Umbilical cord (tissue), 2 donors: ENCODE results near the gene C9orf50. TPM values are rescaled to one million over a fixed set of nuclear protein-coding genes. Genes with fewer than 3 reads are reported as not detected.
"Not testable (repeated sequence)": the region's sequence is repeated elsewhere in the genome, so short reads cannot be mapped to it uniquely, and the experiment has no call there.

Experiments used
- DNase-seq: peaks from one replicate; pipeline ENCODE4 v3.0.0-alpha.2; 2015; ENCODE audit warnings: low spot score
- total RNA-seq: library from RNA; depleted of rRNA; stranded (reverse); fragments of >200 nt; gene quantifications from one replicate; pipeline ENCODE4 v1.2.3, GENCODE V29; 2014; ENCODE audit warnings: low replicate concordance; ENCODE audit not compliant: insufficient read depth

C9orf50 gene
- total RNA-seq, 1 donor from 2014 or later = 1.2 TPM

GRCh38 chr9:129610473-129611306 is 10.2 kb downstream of the C9orf50 start:
- DNase-seq = peak; percentile 79

DNA sequence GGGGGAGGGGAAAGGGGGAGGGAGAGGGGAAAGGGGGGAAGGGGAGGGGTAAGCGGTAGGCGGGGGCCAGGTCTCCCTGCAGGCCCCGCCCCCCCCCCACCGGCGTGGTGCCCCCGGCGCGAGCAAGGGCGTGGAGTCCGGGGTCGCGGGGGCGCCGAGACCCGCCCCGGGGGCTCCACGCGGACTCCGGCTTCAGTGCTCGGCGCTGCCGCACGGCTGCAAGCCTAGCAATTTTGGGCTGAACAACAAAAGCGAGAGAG is 10.8 kb downstream of the C9orf50 start:
- no peak for DNase-seq

GRCh38 chr9:129609486-129610212 is 11.3 kb downstream of the C9orf50 start:
- DNase-seq = peak; percentile 64

DNA sequence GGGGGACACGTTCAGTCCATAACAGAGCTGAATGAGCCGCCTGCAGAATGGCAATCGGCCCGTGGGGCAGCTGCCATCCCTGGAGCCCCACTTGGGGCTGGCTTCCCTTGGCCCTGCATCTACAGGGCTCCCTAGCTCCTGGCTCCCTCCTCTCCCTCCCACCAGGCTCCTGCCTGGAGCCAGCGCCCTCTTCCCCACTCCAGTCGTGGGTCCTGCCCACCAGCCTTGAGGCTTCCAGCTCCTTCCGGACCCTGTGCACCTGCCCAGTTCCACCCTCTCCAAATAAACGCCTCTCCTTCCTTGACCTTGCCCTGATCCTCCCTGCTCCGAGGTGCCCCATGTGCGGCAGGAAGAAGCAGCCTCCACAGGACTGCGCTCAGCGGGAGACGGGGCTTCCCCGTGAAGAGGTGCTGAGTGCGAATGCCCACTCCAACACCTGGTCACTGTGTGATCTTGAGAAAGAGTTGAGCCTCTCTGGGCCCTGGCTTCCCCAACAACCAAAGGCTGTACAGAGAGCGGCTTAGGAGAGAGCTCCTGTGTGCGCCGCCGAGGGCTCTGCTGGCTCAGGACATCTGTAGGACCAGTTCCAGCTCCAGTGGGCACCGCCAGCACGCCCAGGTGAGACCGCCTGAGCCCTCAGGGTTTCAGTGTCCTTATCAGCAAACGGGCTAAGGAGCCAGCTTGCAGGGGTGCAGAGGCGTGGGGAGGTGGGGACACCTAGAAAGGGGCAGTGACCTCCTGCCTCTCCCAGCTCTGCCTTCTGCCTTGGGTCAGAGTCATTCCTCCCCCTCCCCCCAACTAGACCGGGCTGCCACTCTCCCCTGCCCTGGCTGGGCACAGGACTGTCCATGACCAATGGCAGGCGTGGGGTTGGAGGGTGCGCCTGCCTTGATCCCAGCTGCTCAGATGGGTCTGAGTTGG is 12.1 kb downstream of the C9orf50 start:
- DNase-seq = no peak

DNA sequence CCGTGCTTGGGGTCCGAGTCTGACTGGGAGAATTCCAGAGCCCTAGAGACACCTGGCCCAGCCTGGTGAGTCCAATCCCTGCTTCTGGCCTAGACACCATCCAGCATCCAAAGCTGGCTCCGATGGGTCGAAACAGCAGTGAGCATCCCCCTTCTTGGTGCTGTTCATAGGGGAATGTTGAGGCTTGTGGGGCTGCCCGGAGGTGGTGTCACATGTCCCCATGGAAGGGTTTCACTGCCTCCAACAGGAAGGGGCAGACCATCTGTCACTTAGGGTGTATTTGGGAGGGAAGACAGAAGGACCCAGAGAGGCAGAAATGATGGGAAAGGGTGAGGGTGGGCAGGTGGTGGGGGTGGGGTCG is 13.9 kb downstream of the C9orf50 start:
- no peak for DNase-seq

GRCh38 chr9:129606161-129607026 is 14.5 kb downstream of the C9orf50 start:
- no peak for DNase-seq

DNA sequence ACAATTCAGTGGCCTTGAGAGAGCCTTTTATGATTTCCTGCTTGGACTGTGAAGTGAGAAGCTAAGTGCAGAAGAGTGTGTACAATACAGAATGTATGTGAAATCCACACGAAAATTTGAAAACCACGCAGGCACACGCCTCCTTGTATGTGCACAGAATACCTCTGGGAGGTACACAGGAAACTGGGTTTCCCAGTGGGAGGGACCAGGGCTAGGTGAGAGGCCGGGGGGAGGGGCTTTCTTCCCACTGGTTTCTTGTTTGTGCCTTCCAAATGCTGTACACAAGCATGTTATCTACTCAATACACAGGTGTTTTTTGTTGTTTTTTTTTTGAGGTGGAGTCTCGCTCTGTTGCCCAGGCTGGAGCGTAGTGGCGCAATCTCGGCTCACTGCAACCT is 16.1 kb downstream of the C9orf50 start:
- no peak for DNase-seq

DNA sequence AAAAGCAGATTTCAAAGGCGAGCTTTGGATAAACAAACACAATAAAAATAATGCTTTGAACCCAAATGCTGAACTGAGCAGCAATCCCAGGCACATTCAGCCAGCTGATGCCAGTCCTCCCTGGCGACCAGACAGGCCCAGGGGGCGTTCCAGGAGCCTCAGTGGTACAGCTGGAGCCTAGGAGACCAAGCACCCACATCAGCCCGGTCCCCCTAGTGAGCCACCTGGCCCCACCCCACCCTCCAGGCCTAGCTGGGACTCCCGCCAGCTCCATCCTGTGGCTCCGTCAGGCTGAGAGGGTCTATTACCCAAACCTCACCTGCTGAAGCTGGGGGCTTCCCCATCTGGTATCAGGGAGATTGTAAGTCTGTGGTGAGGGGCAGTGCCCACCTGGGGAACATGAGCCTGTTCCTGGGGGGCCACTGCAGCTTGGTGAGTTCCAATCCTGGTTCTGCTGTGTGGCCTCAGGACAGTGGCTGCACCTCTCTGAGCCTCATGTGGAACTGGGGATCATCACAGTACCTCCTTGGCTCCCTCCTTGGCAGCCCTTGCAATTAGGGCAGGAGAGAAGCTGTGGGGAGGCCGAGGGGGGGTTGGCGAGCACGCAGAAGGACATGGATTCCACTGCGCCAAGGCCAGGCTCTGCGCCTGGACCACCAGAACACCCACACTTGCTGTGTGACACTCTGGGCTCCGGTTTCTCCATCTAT is 16.7 kb downstream of the C9orf50 start:
- no peak for DNase-seq

GRCh38 chr9:129602598-129603415 is 18.1 kb downstream of the C9orf50 start:
- no peak for DNase-seq

GRCh38 chr9:129601082-129601674 is 19.7 kb downstream of the C9orf50 start:
- DNase-seq = no peak

DNA sequence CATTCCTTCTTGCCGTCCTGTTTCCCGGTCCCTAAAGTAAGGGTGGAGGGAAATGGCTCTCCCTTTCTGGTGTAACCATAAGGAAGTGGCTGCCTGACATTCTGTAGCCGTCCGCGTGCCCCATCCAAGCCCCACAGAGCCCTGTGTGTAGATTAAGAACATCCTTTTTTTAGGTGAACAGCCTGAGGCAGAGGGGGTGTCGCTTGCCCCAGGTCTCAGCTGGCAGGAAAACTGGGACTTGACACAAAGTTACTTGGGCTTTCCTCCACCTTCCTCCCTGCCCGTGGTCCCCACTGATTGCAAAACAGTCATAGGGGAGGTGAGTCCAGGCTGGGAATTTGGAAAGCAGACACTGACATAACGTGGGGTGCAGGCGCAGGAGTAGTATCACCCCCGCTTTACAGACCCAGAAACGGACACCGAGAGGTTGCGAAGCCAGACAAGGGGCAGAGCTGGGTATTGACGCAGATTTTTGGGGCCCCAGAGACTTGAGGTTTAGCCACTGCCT is 22.8 kb downstream of the C9orf50 start:
- DNase-seq = no peak

DNA sequence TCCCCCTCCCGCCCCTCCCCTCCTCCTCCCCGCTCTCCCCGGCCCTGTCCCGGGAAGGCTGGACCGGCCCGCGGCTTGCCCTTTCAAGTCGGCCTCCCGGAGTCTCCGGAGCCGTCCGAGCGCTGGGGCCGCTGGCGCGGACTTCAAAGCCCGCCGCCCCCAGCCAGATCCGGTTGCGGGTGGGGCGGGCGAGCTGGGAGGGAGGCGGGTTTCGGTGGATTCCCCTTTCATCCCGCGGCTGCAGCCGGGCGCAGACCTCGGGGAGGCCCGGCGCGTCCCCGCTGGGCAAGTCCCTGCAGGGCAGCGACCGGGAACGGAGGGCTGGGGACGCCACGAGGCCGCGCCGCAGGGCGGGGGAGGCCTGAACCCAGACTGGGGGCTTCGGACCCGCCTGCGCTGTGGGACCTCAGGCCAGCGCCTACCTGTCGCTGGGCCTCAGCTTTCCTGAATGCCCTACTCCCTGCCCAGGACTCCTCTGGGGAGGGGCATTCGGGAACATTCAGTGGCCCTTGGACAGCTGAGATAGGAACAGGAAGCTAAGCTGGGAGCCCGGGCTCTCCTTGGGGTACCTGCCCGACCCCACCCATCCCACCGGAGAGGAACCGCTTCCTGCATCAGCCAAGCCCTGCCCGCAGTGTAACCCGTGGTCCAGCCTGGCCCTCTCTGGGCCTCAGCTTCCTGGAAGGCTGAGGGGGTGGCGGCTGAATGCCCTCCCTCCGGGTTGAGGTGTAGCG is 23.4 kb downstream of the C9orf50 start:
- peak; percentile 84 for DNase-seq

DNA sequence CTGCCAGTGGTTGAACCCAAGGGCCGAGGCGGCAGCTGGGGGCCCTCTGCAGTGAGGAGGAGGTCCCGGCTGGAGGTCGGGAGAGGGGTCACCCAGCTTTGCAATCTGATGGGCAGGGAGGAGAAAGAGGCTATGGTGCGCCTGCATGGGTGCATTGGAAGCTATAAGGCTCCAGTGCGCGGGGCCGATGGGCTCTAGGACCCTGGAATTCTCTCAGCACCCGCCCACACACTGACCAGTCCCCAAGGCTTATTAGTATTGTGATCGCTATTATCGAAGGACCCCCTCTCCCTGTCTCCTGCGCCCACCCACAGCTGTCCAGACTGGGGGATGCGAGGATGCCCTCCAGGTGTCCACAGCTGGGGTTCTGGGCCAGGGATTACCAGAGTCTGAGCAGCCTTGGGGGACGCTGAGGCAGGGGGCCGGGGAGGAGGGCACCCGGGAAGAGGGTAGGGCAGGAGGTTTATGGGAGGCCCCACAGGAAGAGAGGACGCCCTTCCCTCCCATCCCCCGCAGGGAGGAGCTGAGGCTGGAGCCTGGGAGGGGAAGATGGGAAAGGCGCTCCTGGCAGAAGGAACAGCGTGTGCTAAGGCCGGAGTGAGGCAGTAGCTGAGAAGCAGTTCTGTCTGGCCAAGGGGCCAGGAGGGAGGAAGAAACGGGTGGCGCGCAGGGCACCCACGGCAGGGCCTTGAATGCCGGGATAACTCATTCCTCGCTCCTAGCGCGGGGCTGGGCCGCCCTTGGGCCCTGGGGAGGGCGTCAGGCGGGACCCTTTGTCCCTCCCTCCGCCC is 24.2 kb downstream of the C9orf50 start:
- DNase-seq = peak; percentile 90

GRCh38 chr9:129595903-129596540 is 24.9 kb downstream of the C9orf50 start:
- DNase-seq = no peak

DNA sequence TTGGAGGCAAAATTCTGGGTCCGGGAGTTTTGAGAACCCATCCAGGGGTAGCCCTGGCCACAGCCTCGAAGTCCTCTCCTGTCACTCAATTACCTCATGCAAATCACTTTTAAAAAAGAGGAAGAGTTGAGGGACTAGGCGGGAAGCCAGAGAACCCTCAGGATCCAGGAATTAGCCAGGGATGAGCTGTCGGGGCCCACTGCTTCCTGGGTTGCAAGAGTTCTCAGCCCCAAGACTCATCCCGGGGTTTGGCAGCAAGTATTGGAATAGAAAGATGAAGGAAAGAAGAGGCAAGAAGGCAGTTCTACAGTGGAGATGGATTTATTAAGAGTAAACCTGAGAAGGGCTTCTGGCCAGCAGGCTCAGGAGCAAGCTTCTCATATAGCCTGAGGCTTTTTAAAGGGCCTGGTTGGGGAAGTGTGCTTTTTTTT is 25.6 kb downstream of the C9orf50 start:
- DNase-seq = peak; percentile 73

DNA sequence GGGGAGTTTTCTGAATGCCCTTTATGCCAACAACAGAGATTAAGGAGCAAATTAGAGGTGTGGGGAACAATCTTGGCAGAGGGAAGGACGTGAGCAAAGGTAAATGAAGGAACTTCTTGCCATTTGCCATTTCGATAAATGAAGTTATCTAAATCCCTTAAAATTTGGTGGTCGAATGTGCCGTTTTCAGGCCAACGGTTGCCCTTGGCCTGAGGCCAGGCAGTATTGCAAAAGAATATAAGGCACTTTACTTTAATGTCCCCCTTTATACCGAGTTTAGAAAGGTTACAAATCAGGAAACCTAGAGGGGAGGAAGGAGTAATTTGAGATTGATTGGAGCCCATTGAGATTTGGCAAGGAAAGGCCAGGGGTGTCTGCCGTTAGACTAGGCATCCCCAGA is 26.3 kb downstream of the C9orf50 start:
- DNase-seq = no peak

- DNase-seq = not testable (repeated sequence)
Measured at GRCh38 chr9:129592790-129593189, 28.1 kb downstream of the C9orf50 start.
